IMR-90 (cell line): Measurements from ENCODE around the gene PHF20. TPM values are rescaled to one million over a fixed set of nuclear protein-coding genes. Genes with fewer than 3 reads are reported as not detected.
A peak's percentile ranks its signal among the peaks of the same experiment; 100 is the strongest.

ENCODE experiments used
- ATAC-seq: fragments of 200-7000 bp; cut with Tn5 transposase; 2 replicates; pipeline ENCODE4 v1.9.1; 2020; ENCODE audit warnings: low read depth, mild to moderate bottlenecking, moderate library complexity
- BruUV-seq: library from RNA; stranded (reverse); fragments of 400-500 nt; replicated peaks from 2 replicates; lab custom pipeline; 2021; lab: Mats Ljungman, UMichigan
- CTCF ChIA-PET: fragments of 300-600 bp; formaldehyde crosslinking; extraction: SDS; loops from one replicate; lab custom pipeline; 2021; ENCODE audit warnings: antibody characterized with exemption; lab: Yijun Ruan, JAX
- POLR2A ChIA-PET: fragments of 300-600 bp; sonication (Branson Sonifier 250); formaldehyde crosslinking; loops from one replicate; lab custom pipeline; 2022; ENCODE audit warnings: antibody characterized with exemption; ENCODE audit not compliant: unreplicated experiment; lab: Charles Lee
- DNase-seq: peaks from one replicate; pipeline ENCODE4 v3.0.0; 2013
- H2AFZ ChIP-seq: replicated peaks from 2 replicates; pipeline ENCODE3; 2013; ENCODE audit warnings: low read length, mild to moderate bottlenecking; ENCODE audit not compliant: poor library complexity
- H2AK5ac ChIP-seq: 2 replicates; pipeline ENCODE4 v1.6.1; 2013; ENCODE audit warnings: low read depth, low read length, inconsistent platforms
- H2AK9ac ChIP-seq: replicated peaks from 2 replicates; pipeline ENCODE3; 2013; ENCODE audit warnings: mild to moderate bottlenecking, low read depth, low read length, moderate library complexity; ENCODE audit not compliant: poor library complexity
- H2BK120ac ChIP-seq: 2 replicates; pipeline ENCODE4 v1.6.1; 2013; ENCODE audit warnings: low read depth, low read length, inconsistent platforms
- H2BK15ac ChIP-seq: 3 replicates; pipeline ENCODE4 v1.6.1; 2013; ENCODE audit warnings: low read depth, low read length, inconsistent platforms
- H2BK20ac ChIP-seq: 2 replicates; pipeline ENCODE4 v1.6.1; 2013; ENCODE audit warnings: low read depth, mild to moderate bottlenecking, inconsistent platforms, low read length, moderate library complexity
- H2BK5ac ChIP-seq: 2 replicates; pipeline ENCODE4 v1.6.1; 2013; ENCODE audit warnings: mild to moderate bottlenecking, low read depth, low read length, inconsistent platforms; ENCODE audit not compliant: poor library complexity, severe bottlenecking
- H3K14ac ChIP-seq: replicated peaks from 2 replicates; pipeline ENCODE4 v1.6.1; 2013; ENCODE audit warnings: low read depth, low read length, inconsistent platforms
- H3K18ac ChIP-seq: 2 replicates; pipeline ENCODE4 v1.6.1; 2013; ENCODE audit warnings: low read depth, low read length, control low read depth
- H3K23ac ChIP-seq: 2 replicates; pipeline ENCODE4 v1.6.1; 2013; ENCODE audit warnings: low read depth, low read length, inconsistent platforms
- H3K27ac ChIP-seq: 2 replicates; pipeline ENCODE4 v1.5.1; 2013; ENCODE audit warnings: mild to moderate bottlenecking, control low read depth, low read length; ENCODE audit not compliant: insufficient read depth
- H3K27me3 ChIP-seq: 2 replicates; pipeline ENCODE4 v1.6.1; 2013; ENCODE audit warnings: low read length; ENCODE audit not compliant: control insufficient read depth, insufficient read depth
- H3K36me3 ChIP-seq: 2 replicates; pipeline ENCODE4 v1.6.1; 2013; ENCODE audit warnings: low read length, mixed read lengths; ENCODE audit not compliant: control insufficient read depth, insufficient read depth
- H3K4ac ChIP-seq: 2 replicates; pipeline ENCODE4 v1.6.1; 2013; ENCODE audit warnings: low read depth, low read length, inconsistent platforms
- H3K4me1 ChIP-seq: 2 replicates; pipeline ENCODE4 v1.6.1; 2013; ENCODE audit warnings: low read length, mixed read lengths; ENCODE audit not compliant: control insufficient read depth, insufficient read depth
- H3K4me2 ChIP-seq: 2 replicates; pipeline ENCODE4 v1.6.1; 2013; ENCODE audit warnings: low read depth, mild to moderate bottlenecking, control low read depth, low read length, moderate library complexity
- H3K4me3 ChIP-seq: 2 replicates; pipeline ENCODE4 v1.5.1; 2013; ENCODE audit warnings: low read depth, mild to moderate bottlenecking, control low read depth, low read length, moderate library complexity; ENCODE audit not compliant: insufficient read depth
- H3K56ac ChIP-seq: 2 replicates; pipeline ENCODE4 v1.6.1; 2013; ENCODE audit warnings: low read length, inconsistent platforms; ENCODE audit not compliant: insufficient read depth; ENCODE audit errors: extremely low read depth
- H3K79me1 ChIP-seq, 2 experiments: 2 replicates each; pipeline ENCODE4 v1.6.1; 2013; ENCODE audit warnings: low read length in 2 of 2, inconsistent platforms in 1 of 2, low read depth in 1 of 2
- H3K9ac ChIP-seq: 2 replicates; pipeline ENCODE4 v1.6.1; 2013; ENCODE audit warnings: low read depth, low read length, control low read depth
- H3K9me1 ChIP-seq: 2 replicates; pipeline ENCODE4 v1.6.1; 2013; ENCODE audit warnings: low read length, inconsistent platforms; ENCODE audit not compliant: insufficient read depth
- H3K9me3 ChIP-seq: 2 replicates; pipeline ENCODE4 v1.6.1; 2013; ENCODE audit warnings: low read length; ENCODE audit not compliant: control insufficient read depth, insufficient read depth
- H4K20me1 ChIP-seq: 2 replicates; pipeline ENCODE4 v1.6.1; 2013; ENCODE audit warnings: low read length, inconsistent platforms; ENCODE audit not compliant: insufficient read depth
- H4K5ac ChIP-seq: 2 replicates; pipeline ENCODE4 v1.6.1; 2013; ENCODE audit warnings: mild to moderate bottlenecking, low read depth, low read length, control low read depth
- H4K8ac ChIP-seq, 2 experiments: 2 replicates each; pipeline ENCODE4 v1.6.1; 2013; ENCODE audit warnings: low read depth in 2 of 2, low read length in 2 of 2, control low read depth in 1 of 2, inconsistent platforms in 1 of 2
- H4K91ac ChIP-seq: 2 replicates; pipeline ENCODE4 v1.6.1; 2013; ENCODE audit warnings: low read depth, low read length, inconsistent platforms; ENCODE audit not compliant: insufficient read depth
- CEBPB ChIP-seq: IDR thresholded peaks from 2 replicates; pipeline ENCODE4 v1.6.1; 2012; ENCODE audit warnings: low read depth, low read length, improper control_type of control experiment
- FOS ChIP-seq: fragments of 150-350 bp; IDR thresholded peaks from 2 replicates; pipeline ENCODE4 v1.6.1; 2016; ENCODE audit warnings: low read depth, low read length
- SMC3 ChIP-seq: fragments of 150-350 bp; IDR thresholded peaks from 2 replicates; pipeline ENCODE4 v1.6.1; 2016; ENCODE audit warnings: low read depth, mild to moderate bottlenecking, antibody characterized with exemption, low read length, moderate library complexity
- WGBS, 2 experiments: methylation state at CpG; one replicate each; pipeline versions ENCODE4 v1.1.5 to v1.1.7; 2013; ENCODE audit warnings: missing lambda C conversion rate in 2 of 2; ENCODE audit not compliant: insufficient read length in 1 of 2; ENCODE audit errors: extremely low coverage in 2 of 2; 5-methylcytosine and 5-hydroxymethylcytosine counted together
- dilution Hi-C: fragments of 300-500 bp; cut with HindIII; formaldehyde crosslinking; loops from one replicate; pipeline ENCODE4 v1.14.3; 2018; ENCODE audit warnings: low sequenced_read_pairs; ENCODE audit not compliant: unreplicated experiment
- in situ Hi-C: fragments of 300-500 bp; cut with MboI; formaldehyde crosslinking; loops from 3 replicates; pipeline ENCODE4 v1.14.3; 2019; ENCODE audit warnings: low sequenced_read_pairs, inconsistent platforms, mixed read lengths
- intact Hi-C: fragments of 100-400 bp; cut with micrococcal nuclease; formaldehyde crosslinking; loops from 2 replicates; pipeline ENCODE4 v1.10.0; 2022
- polyA plus RNA-seq, 3 experiments: library from polyadenylated mRNA; depleted of rRNA; stranded (reverse); fragments of >200 nt; gene quantifications; 2 replicates each; pipeline ENCODE4 v1.2.3, GENCODE V29; 2012; ENCODE audit warnings: low replicate concordance in 1 of 3
- total RNA-seq: library from RNA; depleted of rRNA; stranded (reverse); fragments of >200 nt; gene quantifications from 2 replicates; pipeline ENCODE4 v1.2.3, GENCODE V29; 2012
- TF ChIP-seq, protein P1 (sequence below): fragments of 150-350 bp; IDR thresholded peaks from 2 replicates; pipeline ENCODE4 v1.6.1; 2016; ENCODE audit warnings: low read depth, mild to moderate bottlenecking, low read length, moderate library complexity, borderline replicate concordance

The PHF20 gene
- total and polyA plus RNA-seq, 2 of the 4 experiments (the other 2 are of a cell fraction): 22.0 to 22.5 TPM

GRCh38 chr20:35772563-35773058 lies 796 bp downstream of the PHF20 start (continued):
- TF ChIP-seq CEBPB: no peak

DNA sequence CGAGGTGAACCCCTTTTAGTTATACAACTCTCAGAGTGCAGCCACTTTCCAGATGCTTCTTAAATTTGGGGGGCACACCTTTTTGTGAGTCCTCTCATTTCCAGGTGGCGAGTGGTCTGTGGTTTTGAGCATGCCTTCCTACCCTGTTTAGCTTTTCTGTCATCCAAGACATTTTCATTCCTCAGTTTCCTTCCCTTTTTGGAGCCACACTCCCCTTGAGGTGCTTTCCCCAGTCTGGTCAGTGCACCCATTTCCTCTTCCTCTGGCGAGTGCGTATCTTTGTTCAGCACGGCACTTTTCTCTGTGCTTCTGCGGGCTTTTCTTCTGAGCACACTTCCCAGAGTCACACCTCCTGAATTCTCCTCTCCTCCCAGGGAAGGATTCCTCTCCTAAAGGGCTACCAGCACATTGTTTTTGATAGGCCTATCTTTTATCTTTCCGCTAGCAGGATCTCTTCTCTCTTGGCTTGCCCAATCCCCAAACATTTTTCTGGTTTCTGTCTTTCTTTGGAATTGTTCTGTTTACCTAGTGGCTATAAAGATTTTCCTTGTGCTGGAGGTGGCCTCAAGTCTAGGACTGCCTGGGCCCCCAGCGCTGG lies 1.4 kb downstream of the PHF20 start:
- ATAC-seq (no peak), DNase-seq (peak; percentile 24)
- ChIA-PET CTCF (no interaction called here), POLR2A (no interaction called here)
- Histone ChIP-seq H3K9me3 (no peaks in the 10 kb centered on the region), H2AK9ac (peak overlapping the region; percentile 71), H3K79me1 (peaks cover 46 to 63% of the 10 kb centered on the region in 2 experiments), H3K14ac (peak overlapping the region; percentile 79), H3K4me1 (peaks cover 16% of the 10 kb centered on the region), H4K5ac (peak overlapping the region; percentile 21; the same call in 1 of the 2 replicates), H3K36me3 (peaks cover 3% of the 10 kb centered on the region; the same call in 1 of the 2 replicates), H4K20me1 (peaks cover 23% of the 10 kb centered on the region; the same call in 1 of the 2 replicates), H3K4me3 (peak overlapping the region; percentile 94; the same call in 1 of the 2 replicates), H3K18ac (no peak overlapping the region), H2BK15ac (no peak overlapping the region; the same call in 2 of the 3 replicates), H2BK5ac (peak overlapping the region; percentile 40), H2AK5ac (peak overlapping the region; percentile 65), H3K9me1 (peaks cover 17% of the 10 kb centered on the region), H3K23ac (peak overlapping the region; percentile 80; the same call in 1 of the 2 replicates), H2BK120ac (no peak overlapping the region), H3K4me2 (peak overlapping the region; percentile 93), H4K91ac (peak overlapping the region; percentile 44; the same call in 1 of the 2 replicates), H4K8ac (peak overlapping the region; percentile 81 to 91; a peak in 3 of 4 replicates), H3K56ac (no peak overlapping the region), H2BK20ac (no peak overlapping the region), H3K4ac (peak overlapping the region; percentile 67; the same call in 1 of the 2 replicates), H3K9ac (peak overlapping the region; percentile 26; the same call in 1 of the 2 replicates), H3K27ac (peak overlapping the region; percentile 10; the same call in 1 of the 2 replicates), H3K27me3 (no peaks in the 10 kb centered on the region), H2AFZ (peak overlapping the region; percentile 39)
- in situ Hi-C loops (loop anchor here (25.0 kb wide), 1 partner anchor 364 kb away; no protein-coding TSS in a partner anchor), dilution Hi-C loops (no loop called here), intact Hi-C loops (no loop called here)
- TSS peak; percentile 54 for BruUV-seq
- WGBS, 2 experiments: 60% methylated on average over 4 of the region's 8 CpGs; no CpG with 5 or more reads in 1 of the 2 experiments
- TF ChIP-seq SMC3 (no peak), FOS (no peak)
- TF ChIP-seq, protein P1, sequence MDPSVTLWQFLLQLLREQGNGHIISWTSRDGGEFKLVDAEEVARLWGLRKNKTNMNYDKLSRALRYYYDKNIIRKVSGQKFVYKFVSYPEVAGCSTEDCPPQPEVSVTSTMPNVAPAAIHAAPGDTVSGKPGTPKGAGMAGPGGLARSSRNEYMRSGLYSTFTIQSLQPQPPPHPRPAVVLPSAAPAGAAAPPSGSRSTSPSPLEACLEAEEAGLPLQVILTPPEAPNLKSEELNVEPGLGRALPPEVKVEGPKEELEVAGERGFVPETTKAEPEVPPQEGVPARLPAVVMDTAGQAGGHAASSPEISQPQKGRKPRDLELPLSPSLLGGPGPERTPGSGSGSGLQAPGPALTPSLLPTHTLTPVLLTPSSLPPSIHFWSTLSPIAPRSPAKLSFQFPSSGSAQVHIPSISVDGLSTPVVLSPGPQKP: no peak
